NT2/D1 (cell line): ENCODE results near the gene POLR3K.

Source experiments
- DNase-seq: peaks from one replicate; pipeline ENCODE4 v3.0.0-alpha.2; 2011; ENCODE audit warnings: low read depth, low spot score
- H3K27me3 ChIP-seq: 2 replicates; pipeline ENCODE4 v1.6.0; 2011; ENCODE audit warnings: mild to moderate bottlenecking; ENCODE audit not compliant: insufficient read length, insufficient read depth
- H3K36me3 ChIP-seq: 2 replicates; pipeline ENCODE4 v1.6.1; 2011; ENCODE audit warnings: mild to moderate bottlenecking, low read length, mixed read lengths; ENCODE audit not compliant: insufficient read depth, insufficient read length
- H3K4me1 ChIP-seq: 2 replicates; pipeline ENCODE4 v1.5.1; 2011; ENCODE audit not compliant: insufficient read depth, insufficient read length
- H3K4me3 ChIP-seq: 2 replicates; pipeline ENCODE4 v1.5.1; 2011; ENCODE audit warnings: low read depth; ENCODE audit not compliant: insufficient read length
- H3K9ac ChIP-seq: 2 replicates; pipeline ENCODE4 v1.6.0; 2011; ENCODE audit warnings: low read depth; ENCODE audit not compliant: insufficient read length
- H3K9me3 ChIP-seq: 2 replicates; pipeline ENCODE4 v1.5.1; 2011; ENCODE audit warnings: mild to moderate bottlenecking, low read length; ENCODE audit not compliant: insufficient read depth
- SUZ12 ChIP-seq: IDR thresholded peaks from 2 replicates; pipeline ENCODE4 v1.6.1; 2011; ENCODE audit not compliant: insufficient read length, insufficient read depth; ENCODE audit errors: extremely low read depth
- YY1 ChIP-seq: IDR thresholded peaks from 2 replicates; pipeline ENCODE4 v1.6.1; 2011; ENCODE audit not compliant: insufficient read length, insufficient read depth
- ZNF274 ChIP-seq: IDR thresholded peaks from 2 replicates; pipeline ENCODE4 v1.6.1; 2011; ENCODE audit warnings: mild to moderate bottlenecking, low read depth, low read length

Gene POLR3K

GRCh38 chr16:65745-66144 is 12.3 kb upstream of the POLR3K start:
- TF ChIP-seq SUZ12 (no peak), YY1 (no peak), ZNF274 (no peak)
- DNase-seq = no peak
- no peaks in the 10 kb centered on the region for H3K9me3 ChIP-seq
- H3K27me3 ChIP-seq = no peaks in the 10 kb centered on the region
- H3K4me1 ChIP-seq = peaks cover 49% of the 10 kb centered on the region
- H3K9ac ChIP-seq = peak overlapping the region; percentile 37
- peaks cover 86% of the 10 kb centered on the region for H3K36me3 ChIP-seq
- H3K4me3 ChIP-seq = no peak overlapping the region

- H3K9ac ChIP-seq = no peak overlapping the region
- H3K4me3 ChIP-seq = no peak overlapping the region
- no peak for DNase-seq
- no peak for TF ChIP-seq ZNF274
- no peak for TF ChIP-seq SUZ12
- TF ChIP-seq YY1 = no peak
- H3K9me3 ChIP-seq = no peaks in the 10 kb centered on the region
- H3K4me1 ChIP-seq = peaks cover 40% of the 10 kb centered on the region
- H3K27me3 ChIP-seq = no peaks in the 10 kb centered on the region
- H3K36me3 ChIP-seq = peaks cover 86% of the 10 kb centered on the region
Measured at GRCh38 chr16:64914-65255, 11.5 kb upstream of the POLR3K start.

- Histone ChIP-seq H3K36me3 (peaks cover 86% of the 10 kb centered on the region), H3K27me3 (no peaks in the 10 kb centered on the region), H3K4me3 (no peak overlapping the region), H3K9ac (no peak overlapping the region), H3K9me3 (no peaks in the 10 kb centered on the region), H3K4me1 (peaks cover 34% of the 10 kb centered on the region)
- no peak for DNase-seq
- no peak for TF ChIP-seq YY1
- no peak for TF ChIP-seq ZNF274
- TF ChIP-seq SUZ12 = no peak
Measured at GRCh38 chr16:63998-64913, 10.8 kb upstream of the POLR3K start.

GRCh38 chr16:63466-63865 is 10.1 kb upstream of the POLR3K start:
- Histone ChIP-seq H3K4me1 (peaks cover 26% of the 10 kb centered on the region), H3K9ac (no peak overlapping the region), H3K27me3 (no peaks in the 10 kb centered on the region), H3K4me3 (no peak overlapping the region), H3K36me3 (peaks cover 86% of the 10 kb centered on the region), H3K9me3 (no peaks in the 10 kb centered on the region)
- TF ChIP-seq SUZ12 (no peak), ZNF274 (no peak)
- DNase-seq = no peak

GRCh38 chr16:62968-63391 is 9.6 kb upstream of the POLR3K start:
- no peak for DNase-seq
- no peak overlapping the region for H3K9ac ChIP-seq
- H3K4me3 ChIP-seq = no peak overlapping the region
- H3K9me3 ChIP-seq = no peaks in the 10 kb centered on the region
- peaks cover 86% of the 10 kb centered on the region for H3K36me3 ChIP-seq
- no peaks in the 10 kb centered on the region for H3K27me3 ChIP-seq
- H3K4me1 ChIP-seq = peaks cover 21% of the 10 kb centered on the region
- TF ChIP-seq ZNF274 (no peak), SUZ12 (no peak), YY1 (no peak)

- Histone ChIP-seq H3K9ac (no peak overlapping the region), H3K4me1 (peaks cover 15% of the 10 kb centered on the region), H3K9me3 (no peaks in the 10 kb centered on the region), H3K4me3 (no peak overlapping the region), H3K27me3 (no peaks in the 10 kb centered on the region), H3K36me3 (peaks cover 87% of the 10 kb centered on the region)
- DNase-seq = no peak
- TF ChIP-seq ZNF274 (no peak), YY1 (no peak), SUZ12 (no peak)
Measured at GRCh38 chr16:62283-62967, 9.0 kb upstream of the POLR3K start.

- H3K4me1 ChIP-seq = peaks cover 10% of the 10 kb centered on the region
- no peak for DNase-seq
- no peaks in the 10 kb centered on the region for H3K27me3 ChIP-seq
- H3K9me3 ChIP-seq = no peaks in the 10 kb centered on the region
- no peak overlapping the region for H3K4me3 ChIP-seq
- H3K9ac ChIP-seq = no peak overlapping the region
- H3K36me3 ChIP-seq = peaks cover 87% of the 10 kb centered on the region
- TF ChIP-seq YY1 = no peak
- TF ChIP-seq SUZ12 = no peak
- TF ChIP-seq ZNF274 = no peak
Measured at GRCh38 chr16:61879-62281, 8.5 kb upstream of the POLR3K start.
